Activated CD4-positive, CD25-positive, alpha-beta regulatory T cell treated with anti-CD3 and anti-CD28 coated beads, Interleukin-2, amount 50 U/mL, for 24 hours (primary cell): ENCODE results near the gene BRMS1L.

Source experiments
- ATAC-seq, 2 donors: fragments of 150-1000 bp; cut with Tn5 transposase; one replicate each; pipeline ENCODE4 v1.10.0; 2021; ENCODE audit warnings: mild to moderate bottlenecking in 1 of 2, moderate library complexity in 1 of 2

Gene BRMS1L

DNA sequence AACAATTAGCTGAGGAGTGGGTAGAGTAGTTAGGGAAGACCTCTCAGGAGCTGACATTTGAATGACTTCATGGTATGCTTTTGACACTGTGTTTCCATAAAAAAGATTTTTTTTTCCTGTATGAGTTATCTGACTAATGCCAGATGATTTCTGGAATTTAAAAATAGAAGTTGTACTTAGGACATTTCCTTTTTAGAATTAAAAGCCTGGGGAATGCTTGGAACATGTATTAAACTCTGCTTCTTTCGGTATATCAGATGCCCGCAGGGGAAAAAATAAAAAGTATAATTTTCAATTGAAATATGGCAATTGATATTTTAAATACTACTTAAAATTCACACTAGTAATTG, 41.1 kb downstream of the BRMS1L start:
- no peak for ATAC-seq

GRCh38 chr14:35875296-35875695, 49.2 kb downstream of the BRMS1L start:
- ATAC-seq = no peak

DNA sequence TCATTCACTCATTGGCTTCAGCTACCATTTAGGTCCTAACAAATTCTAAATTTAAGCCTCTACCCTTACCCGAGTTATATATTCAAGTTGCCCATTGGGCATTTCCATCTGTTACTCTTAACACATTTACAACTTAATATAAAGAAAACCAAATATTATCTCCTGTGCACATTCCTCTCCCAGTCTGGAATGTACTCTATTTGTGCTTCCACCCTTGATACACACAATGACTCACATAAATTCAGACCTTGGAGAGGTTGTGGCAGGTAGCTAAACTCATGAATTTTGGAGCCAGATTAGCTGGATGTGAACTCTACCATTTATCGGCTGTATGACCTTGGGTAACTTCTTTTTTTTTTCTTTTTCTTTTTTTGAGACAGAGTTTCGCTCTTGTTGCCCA, 51.1 kb downstream of the BRMS1L start:
- no peak for ATAC-seq

- no peak for ATAC-seq
Measured at GRCh38 chr14:35878272-35879150, 52.4 kb downstream of the BRMS1L start.

DNA sequence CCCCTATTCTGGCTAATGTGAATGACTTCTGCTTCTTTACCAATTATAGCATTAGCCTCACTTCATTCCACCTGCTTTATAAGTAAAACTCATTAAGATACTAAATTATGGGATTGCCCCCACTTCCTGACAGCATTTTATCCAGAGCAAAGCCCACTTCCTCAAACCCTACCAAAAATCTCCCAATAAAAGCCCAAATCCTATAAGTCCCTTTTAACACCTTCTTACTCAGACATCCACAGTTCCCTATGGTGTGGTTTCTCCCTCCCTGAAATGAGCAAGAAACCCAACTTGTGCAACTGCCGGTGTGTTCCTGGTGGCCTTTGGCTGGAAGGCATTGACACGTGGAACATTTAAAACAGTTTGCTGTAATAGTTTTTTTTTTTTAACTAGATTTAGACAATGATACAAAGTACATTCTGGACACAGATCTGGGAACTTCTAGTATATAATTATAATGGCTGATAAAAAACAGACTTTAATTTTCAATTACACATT, 53.1 kb downstream of the BRMS1L start:
- no peak for ATAC-seq

DNA sequence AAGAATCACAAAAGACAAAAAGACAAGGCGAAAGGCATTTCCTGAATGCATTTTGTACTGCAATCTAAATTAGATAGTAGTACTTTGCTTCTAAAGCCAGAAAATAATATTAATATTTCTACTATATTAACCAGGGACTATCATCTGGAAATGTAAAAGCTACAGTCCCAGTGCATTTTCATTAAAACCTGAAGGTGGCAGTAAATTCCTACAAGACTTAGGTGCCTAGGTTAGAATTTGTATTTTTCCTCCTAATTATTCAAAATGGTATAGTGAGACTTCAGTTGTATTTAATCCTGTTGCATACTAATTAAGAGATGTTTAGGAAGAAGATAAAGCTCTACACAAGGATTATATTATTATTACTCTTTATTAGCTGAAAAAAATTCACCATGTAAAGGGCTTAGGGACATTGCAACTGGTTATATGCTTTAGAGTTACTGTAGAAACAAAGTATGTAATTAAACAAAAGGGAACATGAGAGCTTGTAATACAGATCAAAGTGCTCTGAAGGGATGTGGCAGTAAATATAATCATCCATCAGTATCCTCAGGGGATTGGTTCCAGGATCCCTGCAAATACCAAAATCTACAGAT, 53.6 kb downstream of the BRMS1L start:
- no peak for ATAC-seq

GRCh38 chr14:35881280-35881679, 55.1 kb downstream of the BRMS1L start:
- peak in 1 of 2 donors; percentile 21 for ATAC-seq

- no peak for ATAC-seq
Measured at GRCh38 chr14:35883677-35884293, 57.6 kb downstream of the BRMS1L start.

GRCh38 chr14:35890308-35890707, 64.2 kb downstream of the BRMS1L start:
- ATAC-seq = no peak

DNA sequence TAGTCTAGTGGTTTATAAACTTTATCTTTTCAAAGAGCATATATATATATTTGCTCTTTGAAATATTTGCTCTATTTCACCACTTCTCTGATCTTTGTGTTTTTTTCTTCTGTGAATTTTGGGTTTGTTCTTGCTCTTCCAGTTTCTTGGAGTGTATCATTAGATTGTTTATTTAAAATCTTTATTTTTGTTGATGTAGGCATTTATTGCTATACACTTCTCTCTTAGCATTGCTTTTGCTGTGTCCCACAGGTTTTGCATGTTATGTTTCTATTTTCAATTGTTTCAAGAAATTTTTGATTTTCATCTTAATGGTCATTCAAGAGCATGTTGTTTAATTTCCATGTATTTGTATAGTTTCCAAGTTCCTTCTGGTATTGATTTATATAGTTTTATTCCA, 69.1 kb downstream of the BRMS1L start:
- no peak for ATAC-seq

- ATAC-seq = no peak
Measured at GRCh38 chr14:35897616-35898111, 71.5 kb downstream of the BRMS1L start.

DNA sequence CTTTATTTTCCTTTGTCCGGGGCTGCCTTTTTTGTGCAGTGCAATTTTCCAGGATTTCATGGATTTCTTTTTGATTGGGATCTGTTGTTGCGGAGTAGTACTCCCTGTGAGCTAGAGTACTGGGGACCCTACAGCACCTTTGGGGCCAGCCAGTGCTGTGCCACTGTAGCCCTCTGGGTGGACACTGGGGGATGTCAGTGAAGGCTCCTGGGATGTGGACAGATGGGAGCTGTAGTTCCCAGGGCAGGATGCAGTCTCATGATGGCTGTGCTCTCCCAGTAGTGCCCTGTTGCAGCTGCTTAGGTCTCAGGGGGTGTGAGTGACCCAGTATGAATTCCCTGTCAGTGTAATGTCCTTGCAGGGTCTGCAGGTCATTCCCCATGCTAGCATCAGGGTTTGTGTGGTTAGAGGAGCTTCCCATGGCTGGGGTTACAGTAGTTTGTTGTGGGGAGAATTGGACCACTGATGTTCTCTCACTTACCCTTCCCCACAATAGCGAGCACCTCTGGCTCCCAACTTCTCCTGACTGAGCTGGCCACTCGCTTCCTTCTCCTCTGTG, 72.2 kb downstream of the BRMS1L start:
- ATAC-seq = no peak

DNA sequence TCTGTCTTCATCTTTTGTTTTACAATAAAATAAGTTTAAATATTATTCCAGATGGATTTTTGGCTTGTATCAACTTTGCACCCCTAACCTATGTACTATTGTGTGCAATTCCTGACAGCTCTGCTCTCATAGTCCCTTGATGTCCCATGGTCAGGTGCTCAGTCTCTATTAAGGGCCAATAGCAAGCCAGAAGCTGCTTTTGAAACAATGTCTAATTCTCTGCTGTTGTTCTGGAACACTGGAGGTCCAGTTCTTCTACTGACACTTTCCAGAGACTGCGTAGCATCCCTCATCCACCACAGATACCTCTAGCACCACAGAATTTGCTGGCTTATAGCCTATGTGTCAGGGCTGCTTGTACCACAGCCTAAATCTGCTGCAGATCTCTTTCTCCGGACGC, 74.6 kb downstream of the BRMS1L start:
- no peak for ATAC-seq

DNA sequence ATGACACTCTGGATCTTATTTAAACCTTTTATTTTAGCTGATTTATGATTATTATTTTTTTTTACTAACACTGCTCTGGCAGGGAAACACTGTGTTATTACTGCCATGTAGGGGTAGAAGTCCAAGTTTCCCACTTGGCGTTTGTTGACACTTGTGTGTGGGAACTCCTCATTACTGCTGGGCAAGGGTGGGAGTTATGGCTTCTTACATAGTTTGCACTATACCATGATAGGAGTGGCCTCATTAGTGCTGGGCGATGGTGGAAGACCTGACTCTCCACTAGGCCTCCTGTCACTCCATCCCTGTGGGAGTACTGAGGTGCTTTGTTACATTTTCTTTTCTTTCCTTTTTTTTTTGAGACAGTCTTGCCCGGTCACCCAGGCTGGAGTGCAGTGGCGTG, 83.5 kb downstream of the BRMS1L start:
- no peak for ATAC-seq

- ATAC-seq = no peak
Measured at GRCh38 chr14:35910191-35910590, 84.1 kb downstream of the BRMS1L start.

DNA sequence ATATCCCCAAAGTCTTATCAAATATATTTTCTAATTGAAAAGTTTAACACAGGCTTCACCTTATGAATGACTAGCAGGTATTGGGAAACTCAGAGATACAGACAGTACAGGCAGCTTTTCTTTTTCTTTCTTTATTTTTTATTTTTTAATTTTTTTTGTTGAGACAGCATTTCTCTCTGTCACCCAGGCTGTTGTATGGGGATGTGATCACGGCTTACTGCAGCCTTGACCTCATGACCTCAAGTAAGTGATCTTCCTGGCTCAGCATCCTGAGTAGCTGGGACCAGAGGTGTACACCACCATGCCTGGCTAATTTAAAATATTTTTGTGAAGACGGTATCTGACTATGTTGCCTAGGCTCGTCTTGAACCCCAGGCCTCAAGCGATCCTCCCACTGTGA, 85.0 kb downstream of the BRMS1L start:
- ATAC-seq = no peak

DNA sequence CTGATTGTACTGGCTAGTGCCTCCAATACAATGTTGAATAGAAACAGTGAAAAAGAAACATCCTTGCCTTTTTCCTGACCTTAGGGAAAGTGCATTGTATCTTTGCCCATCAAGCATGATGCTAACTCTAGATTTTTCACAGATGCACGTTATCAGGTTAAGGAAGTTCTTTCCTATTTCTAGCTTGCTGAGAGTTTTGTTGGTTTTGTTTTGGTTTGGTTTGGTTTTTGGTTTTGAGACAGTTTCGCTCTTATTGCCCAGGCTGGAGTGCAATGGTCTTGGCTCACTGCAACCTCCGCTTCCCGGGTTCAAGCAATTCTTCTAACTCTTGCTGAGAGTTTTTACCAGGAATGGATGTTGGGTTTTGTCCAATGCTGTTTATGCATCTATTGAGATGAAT, 89.0 kb downstream of the BRMS1L start:
- ATAC-seq = no peak

GRCh38 chr14:35915775-35916174, 89.6 kb downstream of the BRMS1L start:
- ATAC-seq = no peak
